Left lung (tissue), 10 donors: Measurements from ENCODE around the gene FBXL7. TPM values are rescaled to one million over a fixed set of nuclear protein-coding genes. Genes with fewer than 3 reads are reported as not detected.

Experiments used
- ATAC-seq: fragments of 200-7000 bp; cut with Tn5 transposase; one replicate; pipeline ENCODE4 v1.9.1; 2020; ENCODE audit warnings: moderate library complexity
- DNase-seq, 4 donors: peaks; one replicate each; pipeline ENCODE4 v3.0.0-alpha.2; 2013 to 2020
- H3K27ac ChIP-seq, 2 donors: fragments of 200-600 bp; sonication (generic) in 1 of 2; one replicate each; pipeline versions ENCODE4 v1.5.0 to v1.8.0; 2020 to 2021
- H3K27me3 ChIP-seq, 2 donors: fragments of 200-600 bp; sonication (generic) in 1 of 2; one replicate each; pipeline versions ENCODE4 v1.5.0 to v1.8.0; 2020 to 2021
- H3K36me3 ChIP-seq, 2 donors: fragments of 200-600 bp; sonication (generic) in 1 of 2; one replicate each; pipeline versions ENCODE4 v1.5.0 to v1.8.0; 2020 to 2021
- H3K4me1 ChIP-seq, 2 donors: fragments of 200-600 bp; one replicate each; pipeline ENCODE4 v1.8.0; 2021
- H3K4me3 ChIP-seq, 2 donors: fragments of 200-600 bp; sonication (generic) in 1 of 2; one replicate each; pipeline versions ENCODE4 v1.5.0 to v1.8.0; 2020 to 2021; ENCODE audit warnings: mild to moderate bottlenecking in 1 of 2
- H3K9me3 ChIP-seq, 2 donors: fragments of 200-600 bp; sonication (generic) in 1 of 2; one replicate each; pipeline versions ENCODE4 v1.5.0 to v1.8.0; 2020 to 2021
- intact Hi-C, 2 donors: fragments of 100-400 bp; cut with DNase I; formaldehyde crosslinking; loops; one replicate each; pipeline versions ENCODE4 v1.11.2 to v1.14.2; 2022
- polyA plus RNA-seq, 6 donors: library from polyadenylated mRNA; unstranded; fragments of 120-200 nt; gene quantifications; one replicate each; pipeline ENCODE4 v1.2.1, GENCODE V29; 2013; ENCODE audit not compliant: insufficient read length in 6 of 6
- total RNA-seq, 2 donors: library from RNA; stranded (reverse); fragmentation: NEBNext Ultra II Directional; extraction: Animal tissue kit (Norgen Biotek cat#: 25700); gene quantifications; one replicate each; pipeline ENCODE4 v1.2.1, GENCODE V29; 2021
- TF ChIP-seq, protein P1 (sequence below), 2 donors: fragments of 200-600 bp; sonication (generic) in 1 of 2; IDR thresholded peaks; one replicate each; pipeline versions ENCODE4 v1.5.0 to v1.8.0; 2021; ENCODE audit warnings: antibody characterized with exemption in 2 of 2
- donor health status: DM: no; HTN: yes; CAD: no.
- donor health status: DM: no; HTN: no; CAD: no.

The FBXL7 gene
- total and polyA plus RNA-seq, 8 donors, result 12.0 to 32.4 (median 28.1) TPM

DNA sequence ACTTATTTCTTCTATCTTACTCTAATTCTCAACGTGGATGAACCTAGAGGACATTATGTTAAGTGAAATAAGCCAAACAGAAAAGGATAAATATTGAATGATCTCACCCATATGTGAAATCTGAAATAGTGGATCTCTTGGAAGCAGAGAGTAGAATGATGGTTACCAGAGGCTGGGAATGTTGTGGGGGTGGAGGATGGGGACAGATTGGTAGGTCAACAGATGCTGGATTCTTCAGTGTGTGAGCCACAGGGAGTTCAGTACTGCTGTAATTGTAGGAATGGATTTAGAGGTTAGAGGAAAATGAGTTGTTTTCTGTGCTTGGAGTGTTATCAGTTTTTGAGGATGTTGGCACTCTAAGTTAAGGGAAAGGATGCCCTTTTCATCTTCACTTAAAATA, 190.6 kb downstream of the FBXL7 start:
- TF ChIP-seq, protein P1, sequence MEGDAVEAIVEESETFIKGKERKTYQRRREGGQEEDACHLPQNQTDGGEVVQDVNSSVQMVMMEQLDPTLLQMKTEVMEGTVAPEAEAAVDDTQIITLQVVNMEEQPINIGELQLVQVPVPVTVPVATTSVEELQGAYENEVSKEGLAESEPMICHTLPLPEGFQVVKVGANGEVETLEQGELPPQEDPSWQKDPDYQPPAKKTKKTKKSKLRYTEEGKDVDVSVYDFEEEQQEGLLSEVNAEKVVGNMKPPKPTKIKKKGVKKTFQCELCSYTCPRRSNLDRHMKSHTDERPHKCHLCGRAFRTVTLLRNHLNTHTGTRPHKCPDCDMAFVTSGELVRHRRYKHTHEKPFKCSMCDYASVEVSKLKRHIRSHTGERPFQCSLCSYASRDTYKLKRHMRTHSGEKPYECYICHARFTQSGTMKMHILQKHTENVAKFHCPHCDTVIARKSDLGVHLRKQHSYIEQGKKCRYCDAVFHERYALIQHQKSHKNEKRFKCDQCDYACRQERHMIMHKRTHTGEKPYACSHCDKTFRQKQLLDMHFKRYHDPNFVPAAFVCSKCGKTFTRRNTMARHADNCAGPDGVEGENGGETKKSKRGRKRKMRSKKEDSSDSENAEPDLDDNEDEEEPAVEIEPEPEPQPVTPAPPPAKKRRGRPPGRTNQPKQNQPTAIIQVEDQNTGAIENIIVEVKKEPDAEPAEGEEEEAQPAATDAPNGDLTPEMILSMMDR (IDR thresholded peaks at IDR 0.05), result no peak
- Histone ChIP-seq H3K36me3 (no peaks in the 10 kb centered on the region), H3K4me1 (peaks cover 8 to 13% of the 10 kb centered on the region in 2 donors), H3K27ac (no peak overlapping the region), H3K9me3 (no peaks in the 10 kb centered on the region), H3K4me3 (no peak overlapping the region), H3K27me3 (no peaks in the 10 kb centered on the region)
- ATAC-seq (no peak), DNase-seq (no peak)
- intact Hi-C loops, result no loop called here

DNA sequence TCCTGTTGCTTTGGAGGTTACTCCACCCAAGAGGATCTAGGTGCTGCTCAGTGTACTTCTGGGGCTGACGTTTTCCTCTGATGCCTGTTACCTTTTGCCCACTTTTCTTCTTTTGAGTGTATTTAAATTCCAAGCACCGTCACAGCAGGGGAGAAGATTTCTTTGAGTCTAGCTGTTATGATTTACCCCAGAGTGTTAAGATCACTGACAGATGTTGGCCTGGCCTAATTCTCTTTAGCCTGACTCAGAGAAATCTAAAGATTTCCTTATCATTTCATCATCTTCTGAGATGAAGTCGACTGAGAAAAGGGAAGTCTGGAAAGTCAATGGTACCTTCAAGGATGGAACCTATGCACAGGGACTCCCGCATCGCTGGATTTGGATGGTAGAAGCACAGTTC, 191.5 kb downstream of the FBXL7 start:
- no peaks in the 10 kb centered on the region for H3K36me3 ChIP-seq
- intact Hi-C loops, result no loop called here
- DNase-seq (no peak), ATAC-seq (no peak)
- H3K4me1 ChIP-seq, result peaks cover 8 to 13% of the 10 kb centered on the region in 2 donors
- TF ChIP-seq, protein P1 (IDR thresholded peaks at IDR 0.05), result no peak
- H3K27me3 ChIP-seq, result no peaks in the 10 kb centered on the region
- H3K4me3 ChIP-seq, result no peak overlapping the region
- no peak overlapping the region for H3K27ac ChIP-seq
- H3K9me3 ChIP-seq, result no peaks in the 10 kb centered on the region

DNA sequence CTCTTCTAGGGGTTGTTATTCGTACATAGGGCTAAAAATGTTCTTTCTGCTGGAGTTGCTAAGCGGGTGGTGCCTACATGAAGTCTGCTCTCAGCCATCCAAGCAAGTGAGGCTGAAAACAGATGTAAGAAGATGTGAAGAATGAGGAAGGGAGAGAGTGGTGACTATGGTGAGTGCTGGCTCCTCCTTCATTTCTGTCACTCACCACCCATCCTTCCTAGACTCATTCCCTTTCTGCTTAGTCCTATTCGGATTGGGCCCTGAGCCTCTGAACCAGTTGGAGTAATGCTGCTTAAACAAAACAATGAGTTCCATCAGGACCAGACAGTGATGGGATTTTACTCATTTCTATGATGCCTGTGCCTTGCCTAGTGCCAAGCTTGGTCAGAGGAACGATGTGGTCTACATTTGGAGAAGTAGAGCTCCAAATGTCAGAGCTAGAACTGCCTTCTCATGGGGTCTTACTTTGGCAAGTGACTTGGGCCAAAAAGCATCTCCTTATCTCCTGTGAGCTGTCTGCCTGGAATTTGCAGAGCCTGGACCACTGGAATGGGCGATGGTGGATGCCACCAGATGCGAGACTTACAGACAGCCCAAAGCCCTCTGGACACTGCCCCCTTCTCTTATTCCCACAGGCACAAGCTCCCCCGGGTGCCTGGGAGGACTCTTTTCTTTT, 192.9 kb downstream of the FBXL7 start:
- ATAC-seq (no peak), DNase-seq (no peak)
- Histone ChIP-seq H3K4me1 (peaks cover 8 to 13% of the 10 kb centered on the region in 2 donors), H3K27ac (no peak overlapping the region), H3K27me3 (no peaks in the 10 kb centered on the region), H3K36me3 (no peaks in the 10 kb centered on the region), H3K9me3 (no peaks in the 10 kb centered on the region), H3K4me3 (no peak overlapping the region)
- intact Hi-C loops, result no loop called here
- TF ChIP-seq, protein P1 (IDR thresholded peaks at IDR 0.05), result no peak

DNA sequence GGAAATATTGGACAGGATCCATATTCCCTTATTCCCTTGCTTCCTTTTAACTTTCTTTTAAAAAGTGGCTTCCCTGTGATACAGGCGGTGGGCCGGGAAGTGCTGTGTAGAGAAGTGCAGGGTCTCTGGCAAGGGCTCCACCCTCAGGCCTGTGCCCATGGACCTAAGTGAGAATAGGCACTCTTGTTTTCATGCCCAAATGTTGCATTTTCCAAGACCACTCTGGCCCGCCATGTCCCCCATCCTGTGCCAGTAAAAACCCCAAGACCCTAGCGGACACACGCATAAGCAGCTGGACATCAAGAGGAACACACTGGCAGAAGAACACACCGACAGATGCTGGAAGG, 193.4 kb downstream of the FBXL7 start:
- H3K9me3 ChIP-seq, result no peaks in the 10 kb centered on the region
- peaks cover 8 to 13% of the 10 kb centered on the region in 2 donors for H3K4me1 ChIP-seq
- H3K27ac ChIP-seq, result no peak overlapping the region
- no peak for DNase-seq
- no peaks in the 10 kb centered on the region for H3K36me3 ChIP-seq
- intact Hi-C loops, result no loop called here
- no peak overlapping the region for H3K4me3 ChIP-seq
- no peak for ATAC-seq
- TF ChIP-seq, protein P1 (IDR thresholded peaks at IDR 0.05), result no peak
- no peaks in the 10 kb centered on the region for H3K27me3 ChIP-seq

DNA sequence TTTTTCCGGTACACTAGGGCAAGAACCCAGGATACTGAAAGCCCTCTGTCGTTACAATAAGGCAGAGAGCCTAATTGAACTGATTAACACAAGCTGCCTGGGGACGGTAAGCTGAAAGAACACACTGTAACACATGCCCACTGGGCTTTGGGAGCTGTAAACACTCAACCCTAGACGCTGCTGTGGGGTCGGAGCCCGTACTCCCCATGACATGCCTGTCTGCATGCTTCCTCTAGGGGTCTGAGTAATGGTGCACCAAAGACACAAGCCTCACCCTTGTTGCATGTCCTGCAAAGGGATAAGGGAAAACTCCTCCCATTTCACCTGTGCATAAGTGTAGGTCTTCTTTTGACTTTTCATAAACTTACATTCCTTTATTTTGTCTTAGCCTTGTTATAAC, 194.0 kb downstream of the FBXL7 start:
- intact Hi-C loops, result no loop called here
- H3K36me3 ChIP-seq, result no peaks in the 10 kb centered on the region
- H3K27ac ChIP-seq, result peak overlapping the region in 1 of 2 donors; percentile 67
- peaks cover 8 to 13% of the 10 kb centered on the region in 2 donors for H3K4me1 ChIP-seq
- ATAC-seq (no peak), DNase-seq (no peak)
- no peaks in the 10 kb centered on the region for H3K9me3 ChIP-seq
- TF ChIP-seq, protein P1 (IDR thresholded peaks at IDR 0.05), result no peak
- no peak overlapping the region for H3K4me3 ChIP-seq
- no peaks in the 10 kb centered on the region for H3K27me3 ChIP-seq
